H1 (cell line): ENCODE results near the gene B3GALT6.

ENCODE experiments used
- CEBPB ChIP-seq: IDR thresholded peaks from 2 replicates; pipeline ENCODE4 v1.6.1; 2012; ENCODE audit warnings: low read depth, low read length
- JUND ChIP-seq: IDR thresholded peaks from 2 replicates; pipeline ENCODE4 v1.6.1; 2011; ENCODE audit warnings: mild to moderate bottlenecking, improper control_type of control experiment, low read length
- POLR2A ChIP-seq, 2 experiments: IDR thresholded peaks; 1 replicate in 1 of 2; 2 replicates in 1 of 2; pipeline ENCODE4 v1.6.1; 2011; ENCODE audit warnings: low read depth in 2 of 2, low read length in 2 of 2, mild to moderate bottlenecking in 2 of 2; ENCODE audit errors: control extremely low read depth in 1 of 2
- POU5F1 ChIP-seq: IDR thresholded peaks from 2 replicates; pipeline ENCODE4 v1.6.1; 2011; ENCODE audit warnings: low read depth, mild to moderate bottlenecking, low read length, moderate library complexity
- RAD21 ChIP-seq, 2 experiments: IDR thresholded peaks in 1 of 2; conservative IDR thresholded peaks in 1 of 2; 2 replicates each; pipeline ENCODE4 v1.6.1; 2011; ENCODE audit warnings: low read depth in 2 of 2, low read length in 2 of 2, improper control_type of control experiment in 1 of 2, inconsistent platforms in 1 of 2, mild to moderate bottlenecking in 1 of 2, moderate library complexity in 1 of 2
- SIN3A ChIP-seq, 2 experiments: IDR thresholded peaks in 1 of 2; conservative IDR thresholded peaks in 1 of 2; 2 replicates each; pipeline ENCODE4 v1.6.1; 2011 to 2012; ENCODE audit warnings: low read length in 2 of 2, improper control_type of control experiment in 1 of 2, low read depth in 1 of 2, mild to moderate bottlenecking in 1 of 2
- SRF ChIP-seq: IDR thresholded peaks from 2 replicates; pipeline ENCODE4 v1.6.1; 2011; ENCODE audit warnings: mild to moderate bottlenecking, low read depth, low read length, moderate library complexity
- TCF12 ChIP-seq: IDR thresholded peaks from 2 replicates; pipeline ENCODE4 v1.6.1; 2011; ENCODE audit warnings: low read depth, mild to moderate bottlenecking, low read length
- TF ChIP-seq, protein P1 (sequence below): fragments of 300-600 bp; sonication (generic); IDR thresholded peaks from 2 replicates; pipeline ENCODE4 v1.7.1; 2012; ENCODE audit warnings: low read length, moderate library complexity, mild to moderate bottlenecking, inconsistent platforms; ENCODE audit not compliant: insufficient replicate concordance
- TF ChIP-seq, protein P2 (sequence below), 3 experiments: IDR thresholded peaks; 1 replicate in 2 of 3; 2 replicates in 1 of 3; pipeline versions ENCODE4 v1.5.1 to v1.6.1; 2011; ENCODE audit warnings: low read length in 3 of 3, mild to moderate bottlenecking in 3 of 3, inconsistent platforms in 2 of 3, low read depth in 1 of 3, moderate library complexity in 1 of 3; ENCODE audit not compliant: insufficient read depth in 1 of 3; ENCODE audit errors: control extremely low read depth in 1 of 3

DNA sequence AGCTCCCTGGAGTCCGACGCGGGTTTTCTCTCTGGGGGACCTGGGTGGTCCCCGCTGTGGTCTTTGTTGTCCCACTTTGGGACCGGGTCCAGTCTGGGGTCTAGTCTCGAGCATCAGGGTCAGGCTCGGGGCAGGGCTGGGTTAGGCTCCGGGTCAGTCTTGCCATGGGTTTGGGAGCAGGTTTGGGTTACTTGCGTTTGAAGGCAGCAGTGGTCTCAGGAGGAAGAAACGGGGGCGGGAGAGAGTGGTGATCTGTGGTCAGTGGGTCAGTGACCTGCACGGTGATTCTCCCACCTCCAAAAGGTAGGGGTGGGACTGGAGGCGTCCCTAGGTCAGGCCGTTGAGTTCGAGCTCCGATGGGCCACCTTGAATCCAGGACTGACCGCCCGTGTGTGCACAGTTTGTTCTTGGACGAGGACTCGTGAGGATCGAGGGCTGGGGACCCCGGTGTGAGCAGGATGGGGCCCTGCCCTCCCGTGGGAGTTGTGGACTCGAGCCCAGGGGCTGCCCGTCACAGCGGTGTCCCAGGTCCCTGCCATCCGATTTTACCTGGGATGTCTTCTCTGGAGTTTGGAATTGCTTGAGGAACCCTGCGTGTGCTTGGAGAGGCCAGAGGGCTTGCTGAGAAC, 2.3 kb downstream of the B3GALT6 start:
- no peak for TF ChIP-seq POU5F1
- TF ChIP-seq CEBPB: no peak
- TF ChIP-seq JUND: no peak
- TF ChIP-seq, protein P1, sequence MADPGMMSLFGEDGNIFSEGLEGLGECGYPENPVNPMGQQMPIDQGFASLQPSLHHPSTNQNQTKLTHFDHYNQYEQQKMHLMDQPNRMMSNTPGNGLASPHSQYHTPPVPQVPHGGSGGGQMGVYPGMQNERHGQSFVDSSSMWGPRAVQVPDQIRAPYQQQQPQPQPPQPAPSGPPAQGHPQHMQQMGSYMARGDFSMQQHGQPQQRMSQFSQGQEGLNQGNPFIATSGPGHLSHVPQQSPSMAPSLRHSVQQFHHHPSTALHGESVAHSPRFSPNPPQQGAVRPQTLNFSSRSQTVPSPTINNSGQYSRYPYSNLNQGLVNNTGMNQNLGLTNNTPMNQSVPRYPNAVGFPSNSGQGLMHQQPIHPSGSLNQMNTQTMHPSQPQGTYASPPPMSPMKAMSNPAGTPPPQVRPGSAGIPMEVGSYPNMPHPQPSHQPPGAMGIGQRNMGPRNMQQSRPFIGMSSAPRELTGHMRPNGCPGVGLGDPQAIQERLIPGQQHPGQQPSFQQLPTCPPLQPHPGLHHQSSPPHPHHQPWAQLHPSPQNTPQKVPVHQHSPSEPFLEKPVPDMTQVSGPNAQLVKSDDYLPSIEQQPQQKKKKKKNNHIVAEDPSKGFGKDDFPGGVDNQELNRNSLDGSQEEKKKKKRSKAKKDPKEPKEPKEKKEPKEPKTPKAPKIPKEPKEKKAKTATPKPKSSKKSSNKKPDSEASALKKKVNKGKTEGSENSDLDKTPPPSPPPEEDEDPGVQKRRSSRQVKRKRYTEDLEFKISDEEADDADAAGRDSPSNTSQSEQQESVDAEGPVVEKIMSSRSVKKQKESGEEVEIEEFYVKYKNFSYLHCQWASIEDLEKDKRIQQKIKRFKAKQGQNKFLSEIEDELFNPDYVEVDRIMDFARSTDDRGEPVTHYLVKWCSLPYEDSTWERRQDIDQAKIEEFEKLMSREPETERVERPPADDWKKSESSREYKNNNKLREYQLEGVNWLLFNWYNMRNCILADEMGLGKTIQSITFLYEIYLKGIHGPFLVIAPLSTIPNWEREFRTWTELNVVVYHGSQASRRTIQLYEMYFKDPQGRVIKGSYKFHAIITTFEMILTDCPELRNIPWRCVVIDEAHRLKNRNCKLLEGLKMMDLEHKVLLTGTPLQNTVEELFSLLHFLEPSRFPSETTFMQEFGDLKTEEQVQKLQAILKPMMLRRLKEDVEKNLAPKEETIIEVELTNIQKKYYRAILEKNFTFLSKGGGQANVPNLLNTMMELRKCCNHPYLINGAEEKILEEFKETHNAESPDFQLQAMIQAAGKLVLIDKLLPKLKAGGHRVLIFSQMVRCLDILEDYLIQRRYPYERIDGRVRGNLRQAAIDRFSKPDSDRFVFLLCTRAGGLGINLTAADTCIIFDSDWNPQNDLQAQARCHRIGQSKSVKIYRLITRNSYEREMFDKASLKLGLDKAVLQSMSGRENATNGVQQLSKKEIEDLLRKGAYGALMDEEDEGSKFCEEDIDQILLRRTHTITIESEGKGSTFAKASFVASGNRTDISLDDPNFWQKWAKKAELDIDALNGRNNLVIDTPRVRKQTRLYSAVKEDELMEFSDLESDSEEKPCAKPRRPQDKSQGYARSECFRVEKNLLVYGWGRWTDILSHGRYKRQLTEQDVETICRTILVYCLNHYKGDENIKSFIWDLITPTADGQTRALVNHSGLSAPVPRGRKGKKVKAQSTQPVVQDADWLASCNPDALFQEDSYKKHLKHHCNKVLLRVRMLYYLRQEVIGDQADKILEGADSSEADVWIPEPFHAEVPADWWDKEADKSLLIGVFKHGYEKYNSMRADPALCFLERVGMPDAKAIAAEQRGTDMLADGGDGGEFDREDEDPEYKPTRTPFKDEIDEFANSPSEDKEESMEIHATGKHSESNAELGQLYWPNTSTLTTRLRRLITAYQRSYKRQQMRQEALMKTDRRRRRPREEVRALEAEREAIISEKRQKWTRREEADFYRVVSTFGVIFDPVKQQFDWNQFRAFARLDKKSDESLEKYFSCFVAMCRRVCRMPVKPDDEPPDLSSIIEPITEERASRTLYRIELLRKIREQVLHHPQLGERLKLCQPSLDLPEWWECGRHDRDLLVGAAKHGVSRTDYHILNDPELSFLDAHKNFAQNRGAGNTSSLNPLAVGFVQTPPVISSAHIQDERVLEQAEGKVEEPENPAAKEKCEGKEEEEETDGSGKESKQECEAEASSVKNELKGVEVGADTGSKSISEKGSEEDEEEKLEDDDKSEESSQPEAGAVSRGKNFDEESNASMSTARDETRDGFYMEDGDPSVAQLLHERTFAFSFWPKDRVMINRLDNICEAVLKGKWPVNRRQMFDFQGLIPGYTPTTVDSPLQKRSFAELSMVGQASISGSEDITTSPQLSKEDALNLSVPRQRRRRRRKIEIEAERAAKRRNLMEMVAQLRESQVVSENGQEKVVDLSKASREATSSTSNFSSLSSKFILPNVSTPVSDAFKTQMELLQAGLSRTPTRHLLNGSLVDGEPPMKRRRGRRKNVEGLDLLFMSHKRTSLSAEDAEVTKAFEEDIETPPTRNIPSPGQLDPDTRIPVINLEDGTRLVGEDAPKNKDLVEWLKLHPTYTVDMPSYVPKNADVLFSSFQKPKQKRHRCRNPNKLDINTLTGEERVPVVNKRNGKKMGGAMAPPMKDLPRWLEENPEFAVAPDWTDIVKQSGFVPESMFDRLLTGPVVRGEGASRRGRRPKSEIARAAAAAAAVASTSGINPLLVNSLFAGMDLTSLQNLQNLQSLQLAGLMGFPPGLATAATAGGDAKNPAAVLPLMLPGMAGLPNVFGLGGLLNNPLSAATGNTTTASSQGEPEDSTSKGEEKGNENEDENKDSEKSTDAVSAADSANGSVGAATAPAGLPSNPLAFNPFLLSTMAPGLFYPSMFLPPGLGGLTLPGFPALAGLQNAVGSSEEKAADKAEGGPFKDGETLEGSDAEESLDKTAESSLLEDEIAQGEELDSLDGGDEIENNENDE: no peak
- no peak for TF ChIP-seq POLR2A (IDR thresholded peaks at IDR 0.05; ENCODE audit: control extremely low read depth in 1 of 2, low read depth in 2 of 2, low read length in 2 of 2)
- no peak for TF ChIP-seq RAD21 (IDR thresholded peaks at IDR 0.05 in 1 of 2, conservative IDR thresholded peaks at IDR 0.05 in 1 of 2; ENCODE audit: low read depth in 2 of 2, low read length in 2 of 2)
- no peak for TF ChIP-seq TCF12
- TF ChIP-seq, protein P2, sequence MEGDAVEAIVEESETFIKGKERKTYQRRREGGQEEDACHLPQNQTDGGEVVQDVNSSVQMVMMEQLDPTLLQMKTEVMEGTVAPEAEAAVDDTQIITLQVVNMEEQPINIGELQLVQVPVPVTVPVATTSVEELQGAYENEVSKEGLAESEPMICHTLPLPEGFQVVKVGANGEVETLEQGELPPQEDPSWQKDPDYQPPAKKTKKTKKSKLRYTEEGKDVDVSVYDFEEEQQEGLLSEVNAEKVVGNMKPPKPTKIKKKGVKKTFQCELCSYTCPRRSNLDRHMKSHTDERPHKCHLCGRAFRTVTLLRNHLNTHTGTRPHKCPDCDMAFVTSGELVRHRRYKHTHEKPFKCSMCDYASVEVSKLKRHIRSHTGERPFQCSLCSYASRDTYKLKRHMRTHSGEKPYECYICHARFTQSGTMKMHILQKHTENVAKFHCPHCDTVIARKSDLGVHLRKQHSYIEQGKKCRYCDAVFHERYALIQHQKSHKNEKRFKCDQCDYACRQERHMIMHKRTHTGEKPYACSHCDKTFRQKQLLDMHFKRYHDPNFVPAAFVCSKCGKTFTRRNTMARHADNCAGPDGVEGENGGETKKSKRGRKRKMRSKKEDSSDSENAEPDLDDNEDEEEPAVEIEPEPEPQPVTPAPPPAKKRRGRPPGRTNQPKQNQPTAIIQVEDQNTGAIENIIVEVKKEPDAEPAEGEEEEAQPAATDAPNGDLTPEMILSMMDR (IDR thresholded peaks at IDR 0.05; ENCODE audit: control extremely low read depth in 1 of 3, insufficient read depth in 1 of 3, low read depth in 1 of 3, low read length in 3 of 3): no peak
- no peak for TF ChIP-seq SRF
- TF ChIP-seq SIN3A (conservative IDR thresholded peaks at IDR 0.05 in 1 of 2, IDR thresholded peaks at IDR 0.05 in 1 of 2; ENCODE audit: low read depth in 1 of 2, low read length in 2 of 2): no peak
